Endothelial cell of umbilical vein (primary cell): ENCODE measurements around the gene RPH3AL. TPM values are rescaled to one million over a fixed set of nuclear protein-coding genes. Genes with fewer than 3 reads are reported as not detected.

Experiments
- BruUV-seq: library from RNA; stranded (reverse); fragments of 400-500 nt; replicated peaks from 2 replicates; lab custom pipeline; 2021; lab: Mats Ljungman, UMichigan
- CTCF ChIA-PET: fragments of 300-600, 350-600 bp; sonication (Branson Sonifier 250); formaldehyde crosslinking; loops from one replicate; lab custom pipeline; 2021; ENCODE audit warnings: antibody characterized with exemption, inconsistent platforms; lab: Charles Lee
- POLR2A ChIA-PET: fragments of 300-600, 350-600 bp; sonication (Branson Sonifier 250); formaldehyde crosslinking; loops from one replicate; lab custom pipeline; 2021; ENCODE audit warnings: antibody characterized with exemption, inconsistent platforms; lab: Charles Lee
- DNase-seq: peaks from one replicate; pipeline ENCODE4 v3.0.0-alpha.2; 2011; ENCODE audit warnings: low read depth, low spot score
- FAIRE-seq: peaks from 2 replicates; lab custom pipeline; 2011; peaks lifted over from hg19 to GRCh38; lab: Jason Lieb, UNC
- H2AFZ ChIP-seq: 2 replicates; pipeline ENCODE4 v1.6.0; 2012; ENCODE audit warnings: low read depth, low read length, control low read depth, inconsistent platforms
- H3K27ac ChIP-seq: 2 replicates; pipeline ENCODE4 v1.5.1; 2011; ENCODE audit warnings: low read depth, mild to moderate bottlenecking, control low read depth, low read length, moderate library complexity; ENCODE audit not compliant: insufficient read depth
- H3K27me3 ChIP-seq, 2 experiments: 2 replicates each; pipeline versions ENCODE4 v1.6.0 to v1.6.1; 2011; ENCODE audit warnings: low read length in 2 of 2, mixed read lengths in 1 of 2; ENCODE audit not compliant: control insufficient read depth in 2 of 2, insufficient read depth in 2 of 2
- H3K36me3 ChIP-seq, 2 experiments: 2 replicates in 1 of 2; 3 replicates in 1 of 2; pipeline ENCODE4 v1.5.1; 2011; ENCODE audit warnings: low read length in 2 of 2, mild to moderate bottlenecking in 1 of 2, moderate library complexity in 1 of 2; ENCODE audit not compliant: control insufficient read depth in 2 of 2, insufficient read depth in 2 of 2; ENCODE audit errors: extremely low read depth in 1 of 2
- H3K4me1 ChIP-seq: 3 replicates; pipeline ENCODE4 v1.5.1; 2011; ENCODE audit warnings: mild to moderate bottlenecking, low read length; ENCODE audit not compliant: control insufficient read depth, insufficient read depth; ENCODE audit errors: extremely low read depth
- H3K4me2 ChIP-seq: 2 replicates; pipeline ENCODE4 v1.6.1; 2011; ENCODE audit warnings: low read length, control low read depth, mixed read lengths; ENCODE audit not compliant: insufficient read depth
- H3K4me3 ChIP-seq, 3 experiments: fragments of 200-600 bp in 1 of 3; sonication (generic), shearing (Covaris generic) in 1 of 3; replicated peaks in 1 of 3; 2 replicates each; pipeline ENCODE4 v1.5.1; 2011 to 2016; ENCODE audit warnings: control low read depth in 3 of 3, low read length in 3 of 3, mild to moderate bottlenecking in 2 of 3, inconsistent platforms in 1 of 3, low read depth in 1 of 3, moderate library complexity in 1 of 3; ENCODE audit not compliant: insufficient read depth in 1 of 3
- H3K79me2 ChIP-seq: 2 replicates; pipeline ENCODE4 v1.6.0; 2012; ENCODE audit warnings: low read length, inconsistent platforms; ENCODE audit not compliant: control insufficient read depth, insufficient read depth
- H3K9ac ChIP-seq: replicated peaks from 2 replicates; pipeline ENCODE3; 2011; ENCODE audit warnings: low read length, control low read depth; ENCODE audit not compliant: insufficient read depth; ENCODE audit errors: extremely low read depth
- H3K9me1 ChIP-seq: replicated peaks from 3 replicates; pipeline ENCODE4 v1.6.0; 2011; ENCODE audit warnings: mild to moderate bottlenecking, low read length; ENCODE audit not compliant: control insufficient read depth, insufficient read depth; ENCODE audit errors: extremely low read depth
- H3K9me3 ChIP-seq: replicated peaks from 2 replicates; pipeline ENCODE4 v1.5.1; 2012; ENCODE audit warnings: low read length, inconsistent platforms; ENCODE audit not compliant: control insufficient read depth, insufficient read depth
- H4K20me1 ChIP-seq: replicated peaks from 2 replicates; pipeline ENCODE3; 2011; ENCODE audit warnings: mild to moderate bottlenecking, low read length; ENCODE audit not compliant: control insufficient read depth, insufficient read depth; ENCODE audit errors: extremely low read depth
- CTCF ChIP-seq, 2 donors: IDR thresholded peaks; 1 replicate in 1 of 2; 2 replicates in 1 of 2; pipeline ENCODE4 v1.5.1; 2011; ENCODE audit warnings: low read length in 2 of 2, mild to moderate bottlenecking in 2 of 2, moderate library complexity in 2 of 2, control low read depth in 1 of 2, inconsistent platforms in 1 of 2, low read depth in 1 of 2; ENCODE audit not compliant: insufficient read depth in 1 of 2; ENCODE audit errors: extremely low read depth in 1 of 2
- EZH2 ChIP-seq: IDR thresholded peaks from 2 replicates; pipeline ENCODE4 v1.6.1; 2012; ENCODE audit warnings: borderline replicate concordance, low read depth, mild to moderate bottlenecking, moderate library complexity, low read length, inconsistent platforms; ENCODE audit not compliant: severe bottlenecking
- FOS ChIP-seq: IDR thresholded peaks from 2 replicates; pipeline ENCODE4 v1.6.1; 2011; ENCODE audit warnings: mild to moderate bottlenecking, low read length, moderate library complexity, borderline replicate concordance; ENCODE audit not compliant: insufficient read depth
- GATA2 ChIP-seq: IDR thresholded peaks from 2 replicates; pipeline ENCODE4 v1.7.0; 2011; ENCODE audit warnings: low read depth, mild to moderate bottlenecking, moderate library complexity, mixed read lengths, low read length; ENCODE audit not compliant: insufficient read length, insufficient read depth
- JUN ChIP-seq: IDR thresholded peaks from 2 replicates; pipeline ENCODE4 v1.6.1; 2011; ENCODE audit warnings: borderline replicate concordance, low read depth; ENCODE audit not compliant: insufficient read length, insufficient read depth
- MAX ChIP-seq: IDR thresholded peaks from 2 replicates; pipeline ENCODE4 v1.6.1; 2011; ENCODE audit not compliant: insufficient read depth, insufficient read length
- MYC ChIP-seq: IDR thresholded peaks from one replicate; pipeline ENCODE4 v1.6.1; 2011; ENCODE audit warnings: mild to moderate bottlenecking, low read depth, low read length
- POLR2A ChIP-seq: IDR thresholded peaks from 2 replicates; pipeline ENCODE4 v1.6.1; 2012; ENCODE audit warnings: low read depth, mild to moderate bottlenecking, control low read depth, low read length
- POLR2AphosphoS5 ChIP-seq: IDR thresholded peaks from 2 replicates; pipeline ENCODE4 v1.6.1; 2012; ENCODE audit warnings: low read depth, mild to moderate bottlenecking, control low read depth, low read length, moderate library complexity; ENCODE audit not compliant: insufficient read depth
- dilution Hi-C: fragments of 300-500 bp; cut with MboI; formaldehyde crosslinking; loops from one replicate; pipeline ENCODE4 v1.15.0; 2019; ENCODE audit warnings: low sequenced_read_pairs; ENCODE audit not compliant: extremely low pct_ligation_motif_present
- intact Hi-C: fragments of 100-400 bp; cut with micrococcal nuclease; formaldehyde crosslinking; loops from one replicate; pipeline ENCODE4 v1.10.0; 2022
- polyA plus RNA-seq, 4 experiments: library from polyadenylated mRNA; depleted of rRNA in 3 of 4; stranded (reverse) in 3 of 4; unstranded in 1 of 4; fragments of >200 nt; gene quantifications; 2 replicates each; pipeline versions ENCODE4 v1.2.1 to v1.2.3, GENCODE V29; 2011 to 2012; ENCODE audit warnings: missing spikeins in 1 of 4
- total RNA-seq: library from RNA; stranded (reverse); gene quantifications from 2 replicates; pipeline ENCODE4 v1.2.3, GENCODE V29; 2021

The RPH3AL gene
- total and polyA plus RNA-seq, 2 donors (not counting 3 experiments of a cell fraction or from before 2014, with no cell fraction given), result 4.1 to 7.0 TPM

GRCh38 chr17:290626-291025 is 62.0 kb downstream of the RPH3AL start:
- Histone ChIP-seq H3K36me3 (no peaks in the 10 kb centered on the region), H3K4me1 (no peaks in the 10 kb centered on the region), H3K9ac (no peak overlapping the region), H3K9me1 (no peaks in the 10 kb centered on the region), H3K27me3 (no peaks in the 10 kb centered on the region), H3K4me3 (no peak overlapping the region), H3K27ac (no peak overlapping the region), H4K20me1 (no peaks in the 10 kb centered on the region), H3K9me3 (no peaks in the 10 kb centered on the region), H3K4me2 (no peak overlapping the region), H3K79me2 (no peaks in the 10 kb centered on the region), H2AFZ (no peak overlapping the region)
- ChIA-PET CTCF (no interaction called here), POLR2A (no interaction called here)
- DNase-seq (no peak), FAIRE-seq (no peak)
- TF ChIP-seq MYC (no peak), MAX (no peak), POLR2AphosphoS5 (no peak), GATA2 (no peak), JUN (no peak), FOS (no peak), POLR2A (no peak), CTCF (IDR thresholded peaks at IDR 0.05; ENCODE audit: extremely low read depth in 1 of 2, insufficient read depth in 1 of 2, low read depth in 1 of 2, low read length in 2 of 2) (no peak), EZH2 (no peak)
- intact Hi-C loops (no loop called here), dilution Hi-C loops (no loop called here)
- no TSS peak for BruUV-seq
